ENCODE data around the gene LAYN.

LAYN gene

DNA sequence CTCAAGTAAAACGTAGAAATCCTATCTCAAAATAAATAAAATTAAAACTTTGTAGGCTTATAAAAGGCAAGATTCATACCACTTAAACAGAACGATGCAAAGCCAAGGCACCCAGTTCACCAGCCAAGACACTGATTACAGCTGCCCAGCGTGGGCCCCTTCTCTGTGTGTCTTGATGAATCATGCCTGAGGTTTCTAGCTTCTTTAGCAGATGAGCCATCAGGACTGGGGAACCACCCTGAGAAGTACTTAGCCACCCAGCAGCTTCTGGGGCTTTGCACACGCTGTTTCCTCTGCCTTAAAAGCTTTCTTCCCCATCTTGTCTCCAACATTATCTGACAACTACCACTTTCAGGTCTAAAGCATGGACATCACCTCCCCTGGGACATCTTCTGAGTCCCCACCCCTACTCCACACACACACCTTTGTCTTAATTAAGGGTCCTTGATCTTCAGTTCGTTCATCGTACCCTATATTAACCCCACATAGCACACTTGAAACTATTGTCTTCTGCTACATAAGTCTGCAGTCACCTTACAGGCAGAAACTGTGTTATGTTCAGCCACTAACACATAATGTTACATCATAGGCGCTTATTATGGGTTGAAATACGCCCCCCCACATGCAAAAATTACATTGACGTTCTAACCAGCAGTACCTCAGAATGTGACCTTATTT, 8.7 kb upstream of the LAYN start:
- DNase-seq = no peak

DNA sequence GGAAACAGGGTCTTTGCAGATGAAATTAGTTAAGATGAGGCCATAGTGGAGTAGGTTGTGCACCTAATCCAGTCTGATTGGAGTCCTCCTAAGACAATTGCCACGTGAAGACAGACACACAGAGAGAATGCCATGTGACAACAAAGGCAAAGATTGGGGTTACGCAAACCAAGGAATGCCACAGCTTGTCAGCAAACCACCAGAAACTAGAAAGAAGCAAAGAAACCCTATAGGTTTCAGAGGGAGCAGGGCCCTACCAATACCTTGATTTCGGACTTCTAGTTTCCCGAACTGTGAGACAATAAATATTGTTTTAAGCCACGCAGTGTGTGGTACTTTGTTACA, 8.2 kb upstream of the LAYN start:
- no peak for DNase-seq

DNA sequence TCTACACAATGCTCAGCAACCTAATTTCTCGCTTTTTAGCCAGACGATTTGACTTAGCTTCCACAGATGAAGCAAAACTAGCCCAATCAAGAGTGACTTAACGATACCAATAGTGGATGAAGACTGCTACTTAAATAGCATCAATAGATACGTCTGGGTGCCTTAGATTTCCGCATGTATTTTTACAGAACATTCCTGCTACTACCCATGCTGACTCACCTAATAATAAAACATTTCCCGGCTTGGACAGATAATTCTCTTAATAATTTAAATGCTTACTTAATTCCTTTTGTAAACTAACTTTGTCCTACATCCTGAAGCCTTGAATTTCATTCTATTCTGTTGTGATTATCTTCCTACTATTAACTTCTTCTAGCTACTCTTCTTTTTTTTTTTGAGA, 5.2 kb upstream of the LAYN start:
- DNase-seq = no peak

DNA sequence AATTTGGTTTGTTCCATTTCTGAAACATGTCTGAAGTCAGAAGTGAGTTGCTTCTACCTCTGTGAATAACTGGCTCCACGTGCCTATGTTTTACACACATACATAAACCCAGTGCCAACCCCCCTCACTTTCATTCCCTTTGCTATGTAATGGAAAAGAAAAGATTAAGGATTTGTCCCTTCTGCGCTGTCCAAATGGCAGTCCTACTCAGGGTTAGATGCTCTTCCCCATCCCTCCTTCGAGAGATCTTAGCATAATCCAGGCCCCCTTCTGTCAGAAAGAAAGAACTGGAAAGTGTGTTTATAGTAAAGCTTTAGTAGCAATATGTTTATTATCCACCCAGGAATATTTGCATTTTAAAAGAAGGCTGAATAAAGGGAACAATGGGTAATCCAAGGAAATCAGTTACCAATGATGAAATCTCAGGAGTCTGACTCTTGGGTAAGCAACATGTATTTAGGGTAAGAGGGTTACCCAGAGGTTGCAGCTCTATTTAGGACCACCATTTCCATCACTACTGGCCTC, 3.1 kb upstream of the LAYN start:
- DNase-seq = no peak

DNA sequence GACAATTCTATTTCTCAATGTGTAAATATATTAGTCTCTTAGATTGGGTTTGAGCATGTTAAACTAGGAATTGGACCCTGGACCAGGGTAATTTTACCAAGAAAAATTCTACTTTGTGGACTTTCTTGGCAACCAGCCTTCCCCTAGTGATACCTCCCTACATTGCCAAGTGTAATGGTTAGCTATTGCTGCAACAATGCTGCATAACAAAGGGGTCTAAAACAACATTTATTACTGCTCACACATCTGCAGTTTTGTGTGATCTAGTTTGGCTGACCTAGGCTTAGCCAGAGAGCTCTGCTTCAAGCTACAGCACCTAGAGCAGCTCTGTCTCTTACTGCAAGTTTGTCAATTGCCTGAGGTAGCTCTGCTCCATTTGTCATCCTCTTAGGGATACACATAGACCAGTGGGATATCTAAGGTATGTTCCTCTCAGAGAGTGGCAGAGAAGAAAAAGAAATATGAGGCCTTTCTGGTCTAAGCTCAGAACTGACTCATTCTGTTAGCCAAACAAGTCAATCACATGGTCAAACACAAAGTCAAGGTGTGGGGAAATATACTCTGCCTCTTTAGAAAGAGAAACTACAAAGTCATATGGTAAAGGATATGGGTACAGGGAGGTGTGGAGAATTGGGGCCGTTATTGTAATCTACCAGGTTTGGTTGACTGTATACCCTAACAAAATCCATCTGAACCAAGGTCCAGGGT, 2.0 kb upstream of the LAYN start:
- DNase-seq = no peak

DNA sequence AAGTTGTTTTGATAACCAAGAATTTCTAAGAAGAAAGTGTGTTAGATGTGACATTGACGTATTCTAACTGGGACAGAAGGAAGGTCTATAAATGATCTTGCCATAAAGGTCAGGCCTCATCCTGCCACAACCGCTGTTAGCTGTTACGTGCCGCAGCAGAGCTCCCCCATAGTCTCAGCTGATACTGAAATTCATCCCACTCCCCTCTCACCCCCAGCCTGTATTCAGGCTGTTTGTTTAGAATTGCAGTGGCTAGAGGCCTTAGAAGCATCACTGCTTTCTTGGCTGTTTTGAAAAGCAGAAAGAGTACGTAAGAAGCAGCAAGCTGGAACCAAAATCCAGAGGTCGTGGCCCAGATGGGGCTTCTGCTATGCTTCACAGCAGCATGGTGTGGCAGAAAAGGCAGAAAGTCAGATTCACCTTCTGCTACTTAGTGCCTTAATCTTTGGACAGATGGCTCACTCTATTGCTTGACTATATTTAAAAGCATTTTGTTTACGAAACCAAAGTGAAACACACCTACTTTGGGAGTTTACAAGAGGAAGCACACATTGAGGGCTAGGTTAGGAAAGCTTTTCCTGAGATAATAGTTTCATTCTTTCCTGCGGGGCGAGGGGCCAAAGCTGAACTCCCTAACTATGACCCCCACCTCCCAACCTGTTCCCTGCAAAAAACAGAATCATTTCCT, 950 bp upstream of the LAYN start:
- no peak for DNase-seq

DNA sequence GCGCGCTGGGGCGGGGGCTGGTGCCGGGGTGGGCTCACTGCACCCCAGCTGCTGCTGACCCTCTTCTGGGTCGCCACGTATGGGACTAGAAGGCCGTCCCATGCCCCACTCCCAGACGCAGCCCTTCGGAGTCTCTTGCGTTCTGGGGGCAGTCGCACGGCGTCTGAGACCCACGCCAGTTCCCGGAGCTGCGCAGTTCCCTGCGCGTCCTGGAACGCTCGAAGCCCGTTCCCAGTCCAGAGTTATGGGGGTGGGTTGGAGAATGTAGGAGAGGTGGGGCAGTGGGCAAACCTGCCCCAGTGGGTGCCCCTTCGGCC, 375 bp downstream of the LAYN start:
- no peak for DNase-seq

DNA sequence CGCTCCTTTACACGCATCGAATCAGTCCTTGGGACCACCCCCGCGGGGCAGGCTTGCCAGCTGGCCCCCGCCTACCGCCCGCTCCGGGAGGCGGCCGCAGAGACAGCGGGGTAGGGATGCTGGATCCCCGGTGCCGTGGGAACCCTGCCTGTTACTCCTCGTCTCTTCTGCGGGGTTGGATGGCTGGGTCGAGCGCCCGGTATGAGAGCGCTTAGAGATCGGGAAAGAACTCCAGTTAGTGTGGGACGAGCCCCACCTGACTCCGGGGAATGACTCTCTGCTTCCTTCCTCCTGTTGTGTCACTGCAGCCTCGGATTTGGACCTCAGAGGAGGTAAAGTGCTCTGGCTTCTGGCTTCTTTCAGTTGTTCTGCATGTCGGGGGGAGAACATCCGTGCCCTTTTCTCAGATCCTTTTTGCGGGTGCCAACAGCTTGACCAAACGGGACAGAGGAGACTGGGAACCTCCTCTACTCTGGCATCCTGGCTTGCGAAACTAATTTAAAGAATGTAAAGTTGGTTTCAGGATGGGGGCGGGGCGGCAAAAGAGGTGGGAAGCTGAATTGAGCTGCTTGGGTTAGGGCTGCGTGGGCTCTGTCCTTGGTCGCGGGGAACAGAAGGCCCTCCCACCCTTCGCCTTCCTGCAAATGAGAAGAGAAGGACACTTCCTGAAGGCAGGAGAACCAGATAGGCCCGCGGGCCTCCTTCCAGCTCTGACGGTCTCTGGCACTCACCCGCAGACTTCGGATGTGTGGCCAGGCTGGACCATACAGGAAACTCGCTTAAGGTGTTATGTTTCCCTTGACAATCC, 938 bp downstream of the LAYN start:
- no peak for DNase-seq

DNA sequence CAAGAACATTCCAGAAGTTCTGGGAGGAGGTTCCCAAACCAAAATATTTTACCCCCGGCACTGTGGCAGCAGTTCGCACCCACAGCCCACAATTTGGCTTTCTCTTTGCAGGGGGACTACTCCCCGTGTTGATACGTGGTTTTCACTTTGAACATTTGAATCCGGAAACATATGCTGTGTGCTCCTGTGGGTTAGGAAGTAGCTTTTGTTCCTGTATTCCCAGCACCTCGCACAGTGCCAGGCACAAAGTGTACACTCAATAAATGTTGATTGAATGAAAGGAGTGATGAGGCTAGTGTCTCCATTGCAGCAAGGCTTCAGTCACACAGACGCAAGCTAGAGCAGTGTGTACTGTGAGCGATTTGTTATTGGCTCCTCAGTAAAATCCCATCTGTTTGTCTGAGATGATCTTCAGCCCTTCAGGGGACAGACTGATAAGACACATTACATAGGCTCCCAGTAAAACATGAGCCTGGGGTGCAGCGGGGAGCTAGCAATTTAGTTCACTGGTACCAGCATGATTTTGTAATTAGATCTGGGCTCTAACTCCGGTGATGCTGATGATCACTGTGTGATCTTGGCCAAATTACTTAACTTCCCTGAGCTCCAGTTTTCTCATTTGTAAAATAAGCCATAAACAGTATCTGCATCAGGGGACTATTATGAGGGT, 2.2 kb downstream of the LAYN start:
- no peak for DNase-seq

DNA sequence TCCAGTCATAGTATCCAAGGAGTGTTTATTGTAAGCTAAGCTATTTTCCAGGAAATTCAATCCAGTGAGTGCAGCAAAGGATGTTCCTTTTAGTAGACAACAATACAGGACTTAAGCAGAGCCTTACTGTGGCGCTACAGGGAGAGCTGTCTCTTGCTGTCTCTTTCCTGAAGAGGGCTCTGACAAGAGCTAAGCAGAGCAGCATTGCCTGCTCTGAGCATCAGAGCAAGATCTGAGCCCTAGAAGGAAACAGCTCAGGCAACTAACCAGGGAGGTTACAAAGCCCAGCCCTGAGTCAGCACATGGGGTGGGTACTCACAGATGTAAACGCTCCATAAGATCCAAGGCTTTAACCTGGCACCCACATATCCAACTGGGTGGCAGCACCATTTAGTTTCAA, 8.0 kb downstream of the LAYN start:
- no peak for DNase-seq

DNA sequence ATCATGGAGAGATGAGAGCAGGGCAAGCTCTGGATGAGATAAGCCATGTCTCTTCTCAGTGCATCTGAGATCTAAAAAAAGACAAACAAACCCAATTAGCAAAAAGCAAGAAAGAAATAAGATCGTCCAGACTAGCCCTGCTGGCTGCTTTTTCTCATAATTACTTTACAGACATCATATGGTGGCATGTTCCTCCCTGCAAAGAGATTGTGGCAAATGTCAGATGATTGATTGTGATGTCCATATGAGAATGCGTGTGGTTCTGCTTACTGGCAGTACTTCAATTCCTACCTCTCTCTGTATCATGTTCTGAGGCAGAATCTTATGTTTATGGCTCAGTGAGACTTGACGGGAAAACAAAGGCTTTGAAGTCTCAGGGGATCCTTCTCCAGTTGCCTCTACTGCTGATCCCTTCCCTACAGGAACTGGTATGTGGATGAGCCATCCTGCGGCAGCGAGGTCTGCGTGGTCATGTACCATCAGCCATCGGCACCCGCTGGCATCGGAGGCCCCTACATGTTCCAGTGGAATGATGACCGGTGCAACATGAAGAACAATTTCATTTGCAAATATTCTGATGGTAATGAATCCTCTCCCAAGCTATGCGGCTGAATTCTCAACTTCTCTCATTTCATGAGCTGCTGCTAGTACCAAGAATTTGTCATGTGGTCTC, 8.8 kb downstream of the LAYN start:
- no peak for DNase-seq

DNA sequence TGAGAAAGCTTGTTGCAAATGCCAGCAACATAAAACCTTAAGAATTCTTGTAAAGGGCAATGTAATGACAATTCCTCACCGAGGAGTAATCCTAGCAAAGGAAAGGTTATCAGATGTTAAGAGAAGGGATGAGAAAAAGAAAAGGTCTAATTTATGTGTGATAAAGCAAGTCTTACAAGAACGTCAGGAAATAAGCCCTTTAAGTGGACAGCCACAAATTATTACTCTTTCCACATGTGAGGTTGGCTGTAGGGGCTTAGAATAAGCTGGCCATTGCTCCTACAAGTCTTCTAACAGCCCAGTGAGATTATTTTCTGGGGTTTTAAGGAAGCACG, 9.3 kb downstream of the LAYN start:
- DNase-seq = no peak

DNA sequence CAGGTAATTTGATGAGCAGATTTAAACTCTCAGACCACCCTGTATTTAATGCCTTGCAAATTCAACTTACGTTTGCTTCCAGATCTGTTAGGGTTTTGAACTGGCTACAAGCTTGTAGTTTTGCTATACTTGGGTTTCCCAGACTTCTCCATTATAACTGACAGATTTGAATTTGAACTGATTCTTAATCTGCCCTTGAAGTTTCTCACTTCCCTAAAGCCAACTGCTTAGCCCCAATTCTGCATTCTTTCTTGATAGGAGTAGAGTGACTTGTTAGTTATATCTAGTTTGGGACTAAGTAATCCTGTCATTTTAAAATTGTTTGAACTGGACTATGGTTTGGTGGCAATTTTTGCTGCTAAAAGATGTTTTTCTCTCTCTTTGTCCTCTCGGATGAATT, 9.7 kb downstream of the LAYN start:
- no peak for DNase-seq

DNA sequence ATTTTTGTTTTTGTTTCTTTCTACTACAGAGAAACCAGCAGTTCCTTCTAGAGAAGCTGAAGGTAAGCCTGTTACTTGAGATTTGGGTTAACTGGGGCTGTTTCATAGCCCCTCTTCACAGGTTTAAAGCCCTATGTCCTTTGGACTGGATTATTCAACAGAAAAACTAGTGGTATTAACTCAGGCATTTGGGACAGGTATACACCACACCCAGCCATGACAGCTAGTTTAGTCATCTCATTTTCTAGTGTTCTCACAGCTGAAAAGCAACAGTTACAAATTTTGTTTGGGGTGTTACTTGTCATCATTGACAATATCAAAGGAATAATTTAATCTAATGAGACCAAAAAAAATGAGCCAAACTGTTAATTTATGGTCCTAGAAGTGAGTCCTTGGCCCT, 14.0 kb downstream of the LAYN start:
- DNase-seq = no peak

DNA sequence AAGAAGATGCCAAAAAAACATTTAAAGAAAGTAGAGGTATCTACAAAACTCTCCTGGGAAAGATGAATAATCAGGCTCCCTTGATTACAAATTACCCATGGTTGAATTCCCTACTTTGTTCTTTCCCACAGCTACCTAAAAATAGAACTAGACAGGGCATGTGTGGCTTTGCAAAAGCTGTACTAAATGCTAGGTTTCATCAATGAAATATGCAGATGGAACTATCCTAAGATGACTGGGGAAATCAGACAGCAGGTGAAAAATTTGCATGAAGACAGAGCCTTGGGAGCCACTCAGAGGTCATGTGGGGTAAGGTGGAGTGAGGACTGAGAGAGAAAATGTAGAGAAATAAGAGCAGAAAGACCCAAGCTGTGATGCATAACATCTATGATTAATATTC, 14.7 kb downstream of the LAYN start:
- no peak for DNase-seq

DNA sequence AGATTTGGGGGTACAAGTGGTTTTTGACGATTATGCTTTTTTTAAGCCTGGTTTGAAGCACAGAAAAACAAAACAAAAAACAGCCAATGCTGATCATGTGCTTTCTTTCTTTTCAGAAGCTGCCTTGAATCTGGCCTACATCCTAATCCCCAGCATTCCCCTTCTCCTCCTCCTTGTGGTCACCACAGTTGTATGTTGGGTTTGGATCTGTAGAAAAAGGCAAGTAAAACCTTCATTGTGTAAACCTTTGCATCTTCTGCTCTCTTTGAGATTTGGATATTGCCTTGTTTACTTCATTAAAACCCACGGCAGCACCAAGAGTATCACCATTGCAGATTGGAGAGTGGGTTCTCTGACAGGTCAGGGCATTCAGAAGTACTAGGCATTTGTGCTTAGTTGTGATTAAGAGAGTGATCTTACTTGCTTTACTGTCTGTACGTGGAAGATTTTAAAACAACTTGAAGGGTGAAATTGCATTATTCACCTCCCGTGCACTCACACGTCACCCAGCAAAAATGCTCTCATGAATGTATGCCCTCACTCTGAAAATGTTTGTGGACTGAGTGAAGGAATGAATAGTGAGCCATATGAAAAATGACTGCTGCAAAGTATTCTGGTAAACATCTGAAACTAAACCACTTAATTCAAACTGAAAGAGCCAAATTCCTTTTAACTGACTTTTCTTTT, 17.0 kb downstream of the LAYN start:
- no peak for DNase-seq

DNA sequence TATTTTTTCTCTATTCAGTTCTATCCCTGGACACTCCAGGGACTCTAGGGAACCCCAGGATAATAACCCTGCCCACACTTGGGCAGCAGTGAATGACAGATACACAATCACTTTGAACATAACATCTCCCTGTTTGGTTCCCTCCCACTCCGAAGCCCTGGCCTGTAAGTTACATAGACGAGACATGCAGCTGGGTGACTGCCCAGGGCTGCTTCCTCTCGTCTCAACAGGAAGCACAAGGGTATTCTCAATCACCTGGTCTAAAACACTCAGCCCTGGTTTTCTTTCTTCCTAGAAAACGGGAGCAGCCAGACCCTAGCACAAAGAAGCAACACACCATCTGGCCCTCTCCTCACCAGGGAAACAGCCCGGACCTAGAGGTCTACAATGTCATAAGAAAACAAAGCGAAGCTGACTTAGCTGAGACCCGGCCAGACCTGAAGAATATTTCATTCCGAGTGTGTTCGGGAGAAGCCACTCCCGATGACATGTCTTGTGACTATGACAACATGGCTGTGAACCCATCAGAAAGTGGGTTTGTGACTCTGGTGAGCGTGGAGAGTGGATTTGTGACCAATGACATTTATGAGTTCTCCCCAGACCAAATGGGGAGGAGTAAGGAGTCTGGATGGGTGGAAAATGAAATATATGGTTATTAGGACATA, 19.4 kb downstream of the LAYN start:
- no peak for DNase-seq

DNA sequence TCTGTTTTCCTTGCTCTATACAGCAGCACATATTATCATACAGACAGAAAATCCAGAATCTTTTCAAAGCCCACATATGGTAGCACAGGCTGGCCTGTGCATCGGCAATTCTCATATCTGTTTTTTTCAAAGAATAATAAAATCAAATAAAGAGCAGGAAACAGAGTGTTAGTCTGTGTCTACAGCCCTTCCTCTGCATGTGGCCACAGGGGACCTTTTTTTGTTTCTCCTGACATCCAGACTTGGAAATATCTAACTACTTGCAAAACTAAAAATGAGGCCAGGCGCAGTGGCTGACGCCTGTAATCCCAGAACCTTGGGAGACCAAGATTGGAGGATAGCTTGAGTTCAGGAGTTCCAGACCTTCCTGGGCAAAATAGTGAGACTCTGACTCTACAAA, 20.3 kb downstream of the LAYN start:
- no peak for DNase-seq

DNA sequence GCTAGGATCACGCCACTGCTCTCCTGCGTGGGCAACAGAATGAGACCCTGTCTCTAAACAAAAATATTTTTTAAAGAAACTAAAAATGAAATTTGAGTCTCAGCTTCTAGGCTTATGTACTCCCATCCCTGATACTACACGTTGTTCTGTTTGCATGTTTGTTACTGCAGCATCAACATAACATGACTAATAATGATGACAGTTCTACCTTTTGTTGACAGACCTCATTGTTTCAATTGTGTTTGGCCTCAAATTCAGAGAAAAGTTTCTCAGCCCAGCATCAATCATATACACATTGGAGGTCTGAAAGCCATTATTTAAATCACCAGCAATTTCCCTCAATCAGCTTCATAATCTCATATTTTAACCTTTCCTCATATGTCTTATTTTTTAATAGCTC, 20.8 kb downstream of the LAYN start:
- DNase-seq = no peak

DNA sequence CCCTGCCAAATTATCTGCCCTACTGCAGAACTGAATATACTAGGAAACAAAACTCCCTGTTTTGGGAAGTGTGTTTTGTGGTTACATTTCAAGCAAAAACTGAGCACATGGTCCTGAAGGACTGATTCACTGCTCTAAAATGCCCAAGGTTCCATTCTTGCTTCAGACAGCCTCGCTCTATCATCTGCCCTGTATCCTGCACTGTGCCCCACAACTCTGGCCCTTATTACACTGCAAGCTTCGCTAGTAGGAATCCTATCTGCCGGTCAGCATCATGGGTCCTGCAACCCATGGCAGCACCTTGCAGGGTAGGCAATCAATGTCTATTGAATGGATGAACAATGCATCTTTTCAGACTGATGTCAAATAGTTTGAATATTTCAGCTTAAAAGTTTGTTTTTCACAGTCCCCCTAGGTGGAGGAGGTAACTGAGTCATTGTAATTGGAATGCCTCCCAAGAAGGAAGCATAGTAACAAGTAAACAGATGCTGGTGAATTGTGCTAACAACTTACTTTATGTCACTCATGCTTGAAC, 21.3 kb downstream of the LAYN start:
- no peak for DNase-seq
